ENCODE results near the gene MBD4. TPM values are rescaled to one million over a fixed set of nuclear protein-coding genes. Genes with fewer than 3 reads are reported as not detected.
"Not testable (repeated sequence)": the region's sequence is repeated elsewhere in the genome, so short reads cannot be mapped to it uniquely, and the experiment has no call there.

The MBD4 gene
- total RNA-seq: 15.9 and 16.1 TPM in 2 replicates
- polyA plus RNA-seq (2012): 15.8 TPM

GRCh38 chr3:129439817-129440617 is at the start of gene MBD4, which contains the start of gene IFT122:
TSS of gene MBD4 (minus strand) at chr3:129439948. CDS start at chr3:129439833, 115 bp downstream.
TSS of gene IFT122 (plus strand) at chr3:129440224. CDS start at chr3:129440331, 107 bp downstream.
- peak; percentile 99 for DNase-seq (ENCODE audit: low read depth)

GRCh38 chr3:129489258-129489657 is 49.5 kb upstream of the MBD4 start:
- DNase-seq (ENCODE audit: low read depth): not testable (repeated sequence)

GRCh38 chr3:129487868-129488335 is 48.2 kb upstream of the MBD4 start:
- DNase-seq (ENCODE audit: low read depth): not testable (repeated sequence)

GRCh38 chr3:129487183-129487867 is 47.6 kb upstream of the MBD4 start:
- no peak for DNase-seq (ENCODE audit: low read depth)

- DNase-seq (ENCODE audit: low read depth): no peak
These were observed 46.9 kb upstream of the MBD4 start for GRCh38 chr3:129486664-129487035.

- peak; percentile 95 for DNase-seq (ENCODE audit: low read depth)
These were observed 46.2 kb upstream of the MBD4 start for GRCh38 chr3:129485721-129486663.

- not testable (repeated sequence) for DNase-seq (ENCODE audit: low read depth)
These were observed 45.4 kb upstream of the MBD4 start for GRCh38 chr3:129485146-129485545.

- no peak for DNase-seq (ENCODE audit: low read depth)
These were observed 44.1 kb upstream of the MBD4 start for GRCh38 chr3:129483870-129484269.

- no peak for DNase-seq (ENCODE audit: low read depth)
These were observed 43.0 kb upstream of the MBD4 start for GRCh38 chr3:129482721-129483120.

- no peak for DNase-seq (ENCODE audit: low read depth)
These were observed 42.1 kb upstream of the MBD4 start for GRCh38 chr3:129481766-129482332.

GRCh38 chr3:129481225-129481765 is 41.5 kb upstream of the MBD4 start:
- DNase-seq (ENCODE audit: low read depth): not testable (repeated sequence)

GRCh38 chr3:129476586-129476985 is 36.8 kb upstream of the MBD4 start:
- DNase-seq (ENCODE audit: low read depth): no peak

- no peak for DNase-seq (ENCODE audit: low read depth)
These were observed 36.1 kb upstream of the MBD4 start for GRCh38 chr3:129475863-129476262.

GRCh38 chr3:129474984-129475804 is 35.4 kb upstream of the MBD4 start:
- no peak for DNase-seq (ENCODE audit: low read depth)

- no peak for DNase-seq (ENCODE audit: low read depth)
These were observed 34.0 kb upstream of the MBD4 start for GRCh38 chr3:129473769-129474152.

GRCh38 chr3:129473067-129473768 is 33.5 kb upstream of the MBD4 start:
- DNase-seq (ENCODE audit: low read depth): no peak

GRCh38 chr3:129470861-129471260 is 31.1 kb upstream of the MBD4 start:
- DNase-seq (ENCODE audit: low read depth): no peak

GRCh38 chr3:129469026-129469425 is 29.3 kb upstream of the MBD4 start:
- DNase-seq (ENCODE audit: low read depth): no peak

- no peak for DNase-seq (ENCODE audit: low read depth)
These were observed 28.2 kb upstream of the MBD4 start for GRCh38 chr3:129467932-129468331.
